SK-N-SH treated with all-trans-retinoic acid at 6 μM for 48 hours (cell line): ENCODE results near the gene ARHGEF10L.

Experiments
- GLIS3 ChIP-seq: fragments of 250-450 bp; sonication (Bioruptor Pico); IDR thresholded peaks from 2 replicates; pipeline ENCODE4 v1.5.0; 2020; ENCODE audit warnings: mild to moderate bottlenecking, moderate library complexity
- ISL1 ChIP-seq: fragments of 250-450 bp; sonication (Bioruptor Pico); IDR thresholded peaks from 2 replicates; pipeline ENCODE4 v2.1.2; 2022; ENCODE audit warnings: mild to moderate bottlenecking, moderate library complexity
- PPARA ChIP-seq: fragments of 250-450 bp; sonication (Bioruptor Pico); IDR thresholded peaks from 2 replicates; pipeline ENCODE4 v1.5.0; 2020; ENCODE audit warnings: mild to moderate bottlenecking, borderline replicate concordance
- TCF4 ChIP-seq: fragments of 250-450 bp; sonication (Bioruptor Pico); IDR thresholded peaks from 2 replicates; pipeline ENCODE4 v1.8.0; 2021; ENCODE audit warnings: mild to moderate bottlenecking, moderate library complexity, borderline replicate concordance
- ZNF565 ChIP-seq: fragments of 450-650 bp; formaldehyde crosslinking; conservative IDR thresholded peaks from 2 replicates; pipeline ENCODE4 v1.5.0; 2020; ENCODE audit warnings: low read depth, mild to moderate bottlenecking, moderate library complexity
- TF ChIP-seq, protein P1 (sequence below): fragments of 250-450 bp; sonication (Bioruptor Pico); IDR thresholded peaks from 2 replicates; pipeline ENCODE4 v1.8.0; 2021; ENCODE audit warnings: low read depth, mild to moderate bottlenecking, moderate library complexity, borderline replicate concordance
- TF ChIP-seq, protein P2 (sequence below): fragments of 250-450 bp; sonication (Bioruptor Pico); IDR thresholded peaks from 2 replicates; pipeline ENCODE4 v1.5.1; 2020; ENCODE audit warnings: low read depth, mild to moderate bottlenecking, moderate library complexity
- TF ChIP-seq, protein P3 (sequence below): fragments of 250-450 bp; sonication (Bioruptor Pico); IDR thresholded peaks from 2 replicates; pipeline ENCODE4 v1.8.0; 2020; ENCODE audit warnings: mild to moderate bottlenecking, moderate library complexity, borderline replicate concordance

DNA sequence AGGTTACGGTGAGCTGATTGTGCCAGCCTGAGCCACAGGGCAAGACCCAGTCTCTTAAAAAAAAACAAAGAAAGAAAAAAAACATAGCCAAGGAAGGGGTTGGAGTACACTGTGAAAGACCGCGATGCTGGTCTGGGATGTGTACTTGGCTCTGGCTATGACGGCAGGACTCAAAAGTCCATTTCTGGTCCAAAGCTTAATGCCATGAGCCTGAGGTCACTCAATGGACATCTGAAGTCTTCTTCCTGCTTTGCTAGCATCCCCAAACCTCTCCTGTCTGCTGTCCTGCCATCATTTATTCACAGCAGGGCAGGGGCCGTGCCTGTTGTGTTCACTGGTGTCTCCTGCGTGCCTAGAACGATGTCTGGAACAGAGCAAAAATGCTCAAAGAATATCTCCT, 1.5 kb upstream of the ARHGEF10L start:
- TF ChIP-seq GLIS3 (CRISPR knock-in tag) (no peak), TCF4 (CRISPR knock-in tag) (no peak), PPARA (CRISPR knock-in tag) (no peak), ISL1 (CRISPR knock-in tag) (no peak), ZNF565 (CRISPR knock-in tag) (no peak)
- TF ChIP-seq, protein P1, sequence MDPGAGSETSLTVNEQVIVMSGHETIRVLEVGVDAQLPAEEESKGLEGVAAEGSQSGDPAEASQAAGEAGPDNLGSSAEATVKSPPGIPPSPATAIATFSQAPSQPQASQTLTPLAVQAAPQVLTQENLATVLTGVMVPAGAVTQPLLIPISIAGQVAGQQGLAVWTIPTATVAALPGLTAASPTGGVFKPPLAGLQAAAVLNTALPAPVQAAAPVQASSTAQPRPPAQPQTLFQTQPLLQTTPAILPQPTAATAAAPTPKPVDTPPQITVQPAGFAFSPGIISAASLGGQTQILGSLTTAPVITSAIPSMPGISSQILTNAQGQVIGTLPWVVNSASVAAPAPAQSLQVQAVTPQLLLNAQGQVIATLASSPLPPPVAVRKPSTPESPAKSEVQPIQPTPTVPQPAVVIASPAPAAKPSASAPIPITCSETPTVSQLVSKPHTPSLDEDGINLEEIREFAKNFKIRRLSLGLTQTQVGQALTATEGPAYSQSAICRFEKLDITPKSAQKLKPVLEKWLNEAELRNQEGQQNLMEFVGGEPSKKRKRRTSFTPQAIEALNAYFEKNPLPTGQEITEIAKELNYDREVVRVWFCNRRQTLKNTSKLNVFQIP (CRISPR knock-in tag) = no peak
- TF ChIP-seq, protein P2, sequence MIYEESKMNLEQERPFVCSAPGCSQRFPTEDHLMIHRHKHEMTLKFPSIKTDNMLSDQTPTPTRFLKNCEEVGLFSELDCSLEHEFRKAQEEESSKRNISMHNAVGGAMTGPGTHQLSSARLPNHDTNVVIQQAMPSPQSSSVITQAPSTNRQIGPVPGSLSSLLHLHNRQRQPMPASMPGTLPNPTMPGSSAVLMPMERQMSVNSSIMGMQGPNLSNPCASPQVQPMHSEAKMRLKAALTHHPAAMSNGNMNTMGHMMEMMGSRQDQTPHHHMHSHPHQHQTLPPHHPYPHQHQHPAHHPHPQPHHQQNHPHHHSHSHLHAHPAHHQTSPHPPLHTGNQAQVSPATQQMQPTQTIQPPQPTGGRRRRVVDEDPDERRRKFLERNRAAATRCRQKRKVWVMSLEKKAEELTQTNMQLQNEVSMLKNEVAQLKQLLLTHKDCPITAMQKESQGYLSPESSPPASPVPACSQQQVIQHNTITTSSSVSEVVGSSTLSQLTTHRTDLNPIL (CRISPR knock-in tag) = no peak
- TF ChIP-seq, protein P3, sequence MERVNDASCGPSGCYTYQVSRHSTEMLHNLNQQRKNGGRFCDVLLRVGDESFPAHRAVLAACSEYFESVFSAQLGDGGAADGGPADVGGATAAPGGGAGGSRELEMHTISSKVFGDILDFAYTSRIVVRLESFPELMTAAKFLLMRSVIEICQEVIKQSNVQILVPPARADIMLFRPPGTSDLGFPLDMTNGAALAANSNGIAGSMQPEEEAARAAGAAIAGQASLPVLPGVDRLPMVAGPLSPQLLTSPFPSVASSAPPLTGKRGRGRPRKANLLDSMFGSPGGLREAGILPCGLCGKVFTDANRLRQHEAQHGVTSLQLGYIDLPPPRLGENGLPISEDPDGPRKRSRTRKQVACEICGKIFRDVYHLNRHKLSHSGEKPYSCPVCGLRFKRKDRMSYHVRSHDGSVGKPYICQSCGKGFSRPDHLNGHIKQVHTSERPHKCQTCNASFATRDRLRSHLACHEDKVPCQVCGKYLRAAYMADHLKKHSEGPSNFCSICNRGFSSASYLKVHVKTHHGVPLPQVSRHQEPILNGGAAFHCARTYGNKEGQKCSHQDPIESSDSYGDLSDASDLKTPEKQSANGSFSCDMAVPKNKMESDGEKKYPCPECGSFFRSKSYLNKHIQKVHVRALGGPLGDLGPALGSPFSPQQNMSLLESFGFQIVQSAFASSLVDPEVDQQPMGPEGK (CRISPR knock-in tag) = no peak
